IMR-90 (cell line): ENCODE data around the gene GALNT17. TPM values are rescaled to one million over a fixed set of nuclear protein-coding genes. Genes with fewer than 3 reads are reported as not detected.

Experiments
- ATAC-seq: fragments of 200-7000 bp; cut with Tn5 transposase; 2 replicates; pipeline ENCODE4 v1.9.1; 2020; ENCODE audit warnings: low read depth, mild to moderate bottlenecking, moderate library complexity
- BruUV-seq: library from RNA; stranded (reverse); fragments of 400-500 nt; replicated peaks from 2 replicates; lab custom pipeline; 2021; lab: Mats Ljungman, UMichigan
- CTCF ChIA-PET: fragments of 300-600 bp; formaldehyde crosslinking; extraction: SDS; loops from one replicate; lab custom pipeline; 2021; ENCODE audit warnings: antibody characterized with exemption; lab: Yijun Ruan, JAX
- POLR2A ChIA-PET: fragments of 300-600 bp; sonication (Branson Sonifier 250); formaldehyde crosslinking; loops from one replicate; lab custom pipeline; 2022; ENCODE audit warnings: antibody characterized with exemption; ENCODE audit not compliant: unreplicated experiment; lab: Charles Lee
- DNase-seq: peaks from one replicate; pipeline ENCODE4 v3.0.0; 2013
- H2AFZ ChIP-seq: replicated peaks from 2 replicates; pipeline ENCODE3; 2013; ENCODE audit warnings: low read length, mild to moderate bottlenecking; ENCODE audit not compliant: poor library complexity
- H2AK5ac ChIP-seq: 2 replicates; pipeline ENCODE4 v1.6.1; 2013; ENCODE audit warnings: low read depth, low read length, inconsistent platforms
- H2AK9ac ChIP-seq: replicated peaks from 2 replicates; pipeline ENCODE3; 2013; ENCODE audit warnings: mild to moderate bottlenecking, low read depth, low read length, moderate library complexity; ENCODE audit not compliant: poor library complexity
- H2BK120ac ChIP-seq: 2 replicates; pipeline ENCODE4 v1.6.1; 2013; ENCODE audit warnings: low read depth, low read length, inconsistent platforms
- H2BK15ac ChIP-seq: 3 replicates; pipeline ENCODE4 v1.6.1; 2013; ENCODE audit warnings: low read depth, low read length, inconsistent platforms
- H2BK20ac ChIP-seq: 2 replicates; pipeline ENCODE4 v1.6.1; 2013; ENCODE audit warnings: low read depth, mild to moderate bottlenecking, inconsistent platforms, low read length, moderate library complexity
- H2BK5ac ChIP-seq: 2 replicates; pipeline ENCODE4 v1.6.1; 2013; ENCODE audit warnings: mild to moderate bottlenecking, low read depth, low read length, inconsistent platforms; ENCODE audit not compliant: poor library complexity, severe bottlenecking
- H3K14ac ChIP-seq: replicated peaks from 2 replicates; pipeline ENCODE4 v1.6.1; 2013; ENCODE audit warnings: low read depth, low read length, inconsistent platforms
- H3K18ac ChIP-seq: 2 replicates; pipeline ENCODE4 v1.6.1; 2013; ENCODE audit warnings: low read depth, low read length, control low read depth
- H3K23ac ChIP-seq: 2 replicates; pipeline ENCODE4 v1.6.1; 2013; ENCODE audit warnings: low read depth, low read length, inconsistent platforms
- H3K27ac ChIP-seq: 2 replicates; pipeline ENCODE4 v1.5.1; 2013; ENCODE audit warnings: mild to moderate bottlenecking, control low read depth, low read length; ENCODE audit not compliant: insufficient read depth
- H3K27me3 ChIP-seq: 2 replicates; pipeline ENCODE4 v1.6.1; 2013; ENCODE audit warnings: low read length; ENCODE audit not compliant: control insufficient read depth, insufficient read depth
- H3K36me3 ChIP-seq: 2 replicates; pipeline ENCODE4 v1.6.1; 2013; ENCODE audit warnings: low read length, mixed read lengths; ENCODE audit not compliant: control insufficient read depth, insufficient read depth
- H3K4ac ChIP-seq: 2 replicates; pipeline ENCODE4 v1.6.1; 2013; ENCODE audit warnings: low read depth, low read length, inconsistent platforms
- H3K4me1 ChIP-seq: 2 replicates; pipeline ENCODE4 v1.6.1; 2013; ENCODE audit warnings: low read length, mixed read lengths; ENCODE audit not compliant: control insufficient read depth, insufficient read depth
- H3K4me2 ChIP-seq: 2 replicates; pipeline ENCODE4 v1.6.1; 2013; ENCODE audit warnings: low read depth, mild to moderate bottlenecking, control low read depth, low read length, moderate library complexity
- H3K4me3 ChIP-seq: 2 replicates; pipeline ENCODE4 v1.5.1; 2013; ENCODE audit warnings: low read depth, mild to moderate bottlenecking, control low read depth, low read length, moderate library complexity; ENCODE audit not compliant: insufficient read depth
- H3K56ac ChIP-seq: 2 replicates; pipeline ENCODE4 v1.6.1; 2013; ENCODE audit warnings: low read length, inconsistent platforms; ENCODE audit not compliant: insufficient read depth; ENCODE audit errors: extremely low read depth
- H3K79me1 ChIP-seq, 2 experiments: 2 replicates each; pipeline ENCODE4 v1.6.1; 2013; ENCODE audit warnings: low read length in 2 of 2, inconsistent platforms in 1 of 2, low read depth in 1 of 2
- H3K9ac ChIP-seq: 2 replicates; pipeline ENCODE4 v1.6.1; 2013; ENCODE audit warnings: low read depth, low read length, control low read depth
- H3K9me1 ChIP-seq: 2 replicates; pipeline ENCODE4 v1.6.1; 2013; ENCODE audit warnings: low read length, inconsistent platforms; ENCODE audit not compliant: insufficient read depth
- H3K9me3 ChIP-seq: 2 replicates; pipeline ENCODE4 v1.6.1; 2013; ENCODE audit warnings: low read length; ENCODE audit not compliant: control insufficient read depth, insufficient read depth
- H4K20me1 ChIP-seq: 2 replicates; pipeline ENCODE4 v1.6.1; 2013; ENCODE audit warnings: low read length, inconsistent platforms; ENCODE audit not compliant: insufficient read depth
- H4K5ac ChIP-seq: 2 replicates; pipeline ENCODE4 v1.6.1; 2013; ENCODE audit warnings: mild to moderate bottlenecking, low read depth, low read length, control low read depth
- H4K8ac ChIP-seq, 2 experiments: 2 replicates each; pipeline ENCODE4 v1.6.1; 2013; ENCODE audit warnings: low read depth in 2 of 2, low read length in 2 of 2, control low read depth in 1 of 2, inconsistent platforms in 1 of 2
- H4K91ac ChIP-seq: 2 replicates; pipeline ENCODE4 v1.6.1; 2013; ENCODE audit warnings: low read depth, low read length, inconsistent platforms; ENCODE audit not compliant: insufficient read depth
- RFX5 ChIP-seq: IDR thresholded peaks from 2 replicates; pipeline ENCODE4 v1.8.0; 2012; ENCODE audit warnings: low read depth, mild to moderate bottlenecking, low read length, moderate library complexity
- WGBS, 2 experiments: methylation state at CpG; one replicate each; pipeline versions ENCODE4 v1.1.5 to v1.1.7; 2013; ENCODE audit warnings: missing lambda C conversion rate in 2 of 2; ENCODE audit not compliant: insufficient read length in 1 of 2; ENCODE audit errors: extremely low coverage in 2 of 2; 5-methylcytosine and 5-hydroxymethylcytosine counted together
- dilution Hi-C: fragments of 300-500 bp; cut with HindIII; formaldehyde crosslinking; loops from one replicate; pipeline ENCODE4 v1.14.3; 2018; ENCODE audit warnings: low sequenced_read_pairs; ENCODE audit not compliant: unreplicated experiment
- in situ Hi-C: fragments of 300-500 bp; cut with MboI; formaldehyde crosslinking; loops from 3 replicates; pipeline ENCODE4 v1.14.3; 2019; ENCODE audit warnings: low sequenced_read_pairs, inconsistent platforms, mixed read lengths
- intact Hi-C: fragments of 100-400 bp; cut with micrococcal nuclease; formaldehyde crosslinking; loops from 2 replicates; pipeline ENCODE4 v1.10.0; 2022
- polyA plus RNA-seq, 3 experiments: library from polyadenylated mRNA; depleted of rRNA; stranded (reverse); fragments of >200 nt; gene quantifications; 2 replicates each; pipeline ENCODE4 v1.2.3, GENCODE V29; 2012; ENCODE audit warnings: low replicate concordance in 1 of 3
- total RNA-seq: library from RNA; depleted of rRNA; stranded (reverse); fragments of >200 nt; gene quantifications from 2 replicates; pipeline ENCODE4 v1.2.3, GENCODE V29; 2012
- TF ChIP-seq, protein P1 (sequence below): fragments of 150-350 bp; IDR thresholded peaks from 2 replicates; pipeline ENCODE4 v1.6.1; 2017; ENCODE audit warnings: mild to moderate bottlenecking, antibody characterized with exemption, low read length, low read depth

The GALNT17 gene
- total and polyA plus RNA-seq, 2 of the 4 experiments (the other 2 are of a cell fraction), result not detected

DNA sequence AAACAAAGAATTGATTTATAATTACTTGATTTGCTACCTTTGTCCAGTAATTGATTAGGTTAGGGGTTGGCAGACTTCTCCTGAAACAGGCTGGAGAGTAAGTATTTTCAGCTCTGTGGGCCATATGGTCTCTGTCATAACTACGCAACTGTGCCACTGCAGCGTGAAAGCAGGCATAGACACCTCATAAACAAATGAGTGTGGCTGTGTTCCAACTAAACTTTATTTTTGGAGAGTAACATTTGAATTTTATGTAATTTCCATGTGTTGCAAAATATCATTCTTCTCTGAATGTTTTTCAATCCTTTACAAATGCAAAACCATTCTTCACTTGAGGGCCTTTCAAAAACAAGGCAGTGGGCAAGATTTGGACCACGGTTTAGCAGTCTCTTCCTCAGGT is 76.9 kb downstream of the GALNT17 start:
- CTCF ChIA-PET, result no interaction called here
- ATAC-seq, result no peak
- no peak for DNase-seq

More for the DNA sequence above, 76.9 kb downstream of the GALNT17 start:
- no peaks in the 10 kb centered on the region for H3K27me3 ChIP-seq
- no peak overlapping the region for H4K91ac ChIP-seq
- H3K27ac ChIP-seq, result no peak overlapping the region
- dilution Hi-C loops (no loop called here), intact Hi-C loops (no loop called here), in situ Hi-C loops (no loop called here)
- no peaks in the 10 kb centered on the region for H3K9me1 ChIP-seq
- no peaks in the 10 kb centered on the region for H3K79me1 ChIP-seq
- no peak overlapping the region for H3K4me3 ChIP-seq
- H3K9ac ChIP-seq, result no peak overlapping the region
- H3K36me3 ChIP-seq, result no peaks in the 10 kb centered on the region
- peaks cover 7% of the 10 kb centered on the region for H3K9me3 ChIP-seq
- H2BK120ac ChIP-seq, result no peak overlapping the region
- H2AK5ac ChIP-seq, result no peak overlapping the region
- TF ChIP-seq, protein P1, sequence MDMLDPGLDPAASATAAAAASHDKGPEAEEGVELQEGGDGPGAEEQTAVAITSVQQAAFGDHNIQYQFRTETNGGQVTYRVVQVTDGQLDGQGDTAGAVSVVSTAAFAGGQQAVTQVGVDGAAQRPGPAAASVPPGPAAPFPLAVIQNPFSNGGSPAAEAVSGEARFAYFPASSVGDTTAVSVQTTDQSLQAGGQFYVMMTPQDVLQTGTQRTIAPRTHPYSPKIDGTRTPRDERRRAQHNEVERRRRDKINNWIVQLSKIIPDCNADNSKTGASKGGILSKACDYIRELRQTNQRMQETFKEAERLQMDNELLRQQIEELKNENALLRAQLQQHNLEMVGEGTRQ, result no peak
- TF ChIP-seq RFX5, result no peak
- WGBS, 2 experiments, result no CpG with 5 or more reads among the region's 3 CpGs
- H2AK9ac ChIP-seq, result no peak overlapping the region
- no peak overlapping the region for H4K8ac ChIP-seq
- no peaks in the 10 kb centered on the region for H3K4me1 ChIP-seq
- no peak overlapping the region for H3K18ac ChIP-seq
- H2BK20ac ChIP-seq, result no peak overlapping the region
- no peak overlapping the region for H2BK5ac ChIP-seq
- H4K20me1 ChIP-seq, result no peaks in the 10 kb centered on the region
- no peak overlapping the region for H3K4ac ChIP-seq
- H3K23ac ChIP-seq, result no peak overlapping the region
- no peak overlapping the region for H2AFZ ChIP-seq
- no peak overlapping the region for H2BK15ac ChIP-seq
- H3K56ac ChIP-seq, result no peak overlapping the region
- POLR2A ChIA-PET, result no interaction called here
- H3K14ac ChIP-seq, result no peak overlapping the region
- no peak overlapping the region for H4K5ac ChIP-seq
- no TSS peak for BruUV-seq
- H3K4me2 ChIP-seq, result no peak overlapping the region
